Measurements from ENCODE around the gene CDR2. TPM values are rescaled to one million over a fixed set of nuclear protein-coding genes. Genes with fewer than 3 reads are reported as not detected.

CDR2 gene
- total RNA-seq, 1 experiment from 2014 or later: 35.7 TPM

DNA sequence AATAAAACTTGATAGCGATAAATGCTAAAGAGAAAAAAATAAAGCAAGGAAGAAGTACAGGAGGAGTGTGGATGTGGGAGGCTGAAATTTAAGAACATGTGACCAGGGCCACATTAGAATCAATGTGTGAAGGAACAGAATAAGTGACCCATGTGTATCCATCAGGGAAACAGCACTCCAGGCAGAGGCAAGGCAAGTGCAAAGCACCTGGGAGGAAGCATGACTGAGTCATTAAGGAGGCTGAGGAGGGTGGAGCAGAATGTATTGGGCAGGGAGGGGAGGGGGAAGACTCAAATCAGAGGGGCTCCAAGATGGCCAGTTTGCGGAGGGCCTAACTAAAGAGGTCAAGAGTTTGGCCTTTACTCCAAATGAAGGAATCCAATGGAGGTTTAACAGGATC is 8.0 kb downstream of the CDR2 start:
- no peak for ATAC-seq
- Histone ChIP-seq H3K4me1 (ENCODE audit: control insufficient read depth, insufficient read depth, low read length) (peaks cover 26% of the 10 kb centered on the region), H3K9me3 (ENCODE audit: control insufficient read depth, insufficient read depth, low read depth, low read length) (no peaks in the 10 kb centered on the region), H3K36me3 (ENCODE audit: control insufficient read depth, insufficient read depth, low read length) (peaks cover 9% of the 10 kb centered on the region; the same call in 1 of the 2 replicates), H3K27ac (ENCODE audit: low read length) (no peak overlapping the region), H3K4me3 (ENCODE audit: low read depth in 2 of 2, low read length in 2 of 2) (no peak overlapping the region), H3K27me3 (ENCODE audit: control insufficient read depth, insufficient read depth, low read length) (no peaks in the 10 kb centered on the region)
- DNase-seq (ENCODE audit: low read depth, low spot score): no peak
- ChIA-PET CTCF (no interaction called here), POLR2A (no interaction called here)
- BruUV-seq (replicated peaks): no TSS peak
- TF ChIP-seq, protein P1, sequence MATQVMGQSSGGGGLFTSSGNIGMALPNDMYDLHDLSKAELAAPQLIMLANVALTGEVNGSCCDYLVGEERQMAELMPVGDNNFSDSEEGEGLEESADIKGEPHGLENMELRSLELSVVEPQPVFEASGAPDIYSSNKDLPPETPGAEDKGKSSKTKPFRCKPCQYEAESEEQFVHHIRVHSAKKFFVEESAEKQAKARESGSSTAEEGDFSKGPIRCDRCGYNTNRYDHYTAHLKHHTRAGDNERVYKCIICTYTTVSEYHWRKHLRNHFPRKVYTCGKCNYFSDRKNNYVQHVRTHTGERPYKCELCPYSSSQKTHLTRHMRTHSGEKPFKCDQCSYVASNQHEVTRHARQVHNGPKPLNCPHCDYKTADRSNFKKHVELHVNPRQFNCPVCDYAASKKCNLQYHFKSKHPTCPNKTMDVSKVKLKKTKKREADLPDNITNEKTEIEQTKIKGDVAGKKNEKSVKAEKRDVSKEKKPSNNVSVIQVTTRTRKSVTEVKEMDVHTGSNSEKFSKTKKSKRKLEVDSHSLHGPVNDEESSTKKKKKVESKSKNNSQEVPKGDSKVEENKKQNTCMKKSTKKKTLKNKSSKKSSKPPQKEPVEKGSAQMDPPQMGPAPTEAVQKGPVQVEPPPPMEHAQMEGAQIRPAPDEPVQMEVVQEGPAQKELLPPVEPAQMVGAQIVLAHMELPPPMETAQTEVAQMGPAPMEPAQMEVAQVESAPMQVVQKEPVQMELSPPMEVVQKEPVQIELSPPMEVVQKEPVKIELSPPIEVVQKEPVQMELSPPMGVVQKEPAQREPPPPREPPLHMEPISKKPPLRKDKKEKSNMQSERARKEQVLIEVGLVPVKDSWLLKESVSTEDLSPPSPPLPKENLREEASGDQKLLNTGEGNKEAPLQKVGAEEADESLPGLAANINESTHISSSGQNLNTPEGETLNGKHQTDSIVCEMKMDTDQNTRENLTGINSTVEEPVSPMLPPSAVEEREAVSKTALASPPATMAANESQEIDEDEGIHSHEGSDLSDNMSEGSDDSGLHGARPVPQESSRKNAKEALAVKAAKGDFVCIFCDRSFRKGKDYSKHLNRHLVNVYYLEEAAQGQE (IDR thresholded peaks at IDR 0.05; ENCODE audit: insufficient read depth in 1 of 2, low read depth in 2 of 2, low read length in 1 of 2): no peak
- TF ChIP-seq TCF7L2 (IDR thresholded peaks at IDR 0.05; ENCODE audit: low read depth, low read length) (no peak), POLR2AphosphoS5 (IDR thresholded peaks at IDR 0.05; ENCODE audit: low read depth, low read length) (no peak), SIN3A (IDR thresholded peaks at IDR 0.05; ENCODE audit: borderline replicate concordance, insufficient read depth, low read depth, low read length) (no peak), CTCF (IDR thresholded peaks at IDR 0.05) (no peak)
- in situ Hi-C loops (cut with HindIII; ENCODE audit: low pct_unique_long_range_greater_than_20kb, low sequenced_read_pairs) (no loop called here), intact Hi-C loops (cut with micrococcal nuclease; ENCODE audit: unreplicated experiment) (no loop called here)

DNA sequence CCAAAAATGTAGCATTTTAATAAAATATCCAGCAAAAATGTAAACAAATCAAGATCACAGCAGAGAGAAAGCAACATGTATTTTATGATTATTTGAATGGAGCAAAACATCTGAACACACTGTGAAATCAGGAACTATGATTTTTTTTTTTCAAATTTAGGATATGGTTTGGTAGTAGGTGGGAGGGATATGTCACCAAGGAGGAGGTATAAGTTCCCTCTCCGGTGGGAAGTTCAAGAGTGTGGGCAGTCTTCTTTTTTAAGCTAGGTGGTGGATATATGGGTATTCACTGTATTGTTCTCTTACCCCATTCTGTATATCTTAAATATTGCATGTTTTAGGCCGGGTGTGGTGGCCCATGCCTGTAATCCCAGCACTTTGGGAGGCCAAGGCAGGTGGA is 10.2 kb downstream of the CDR2 start:
- CTCF ChIA-PET: no interaction called here

More for the DNA sequence above, 10.2 kb downstream of the CDR2 start:
- BruUV-seq (replicated peaks): no TSS peak
- in situ Hi-C loops (cut with HindIII; ENCODE audit: low pct_unique_long_range_greater_than_20kb, low sequenced_read_pairs): no loop called here
- Histone ChIP-seq H3K27me3 (ENCODE audit: control insufficient read depth, insufficient read depth, low read length) (no peaks in the 10 kb centered on the region), H3K9me3 (ENCODE audit: control insufficient read depth, insufficient read depth, low read depth, low read length) (no peaks in the 10 kb centered on the region), H3K4me3 (ENCODE audit: low read depth in 2 of 2, low read length in 2 of 2) (no peak overlapping the region), H3K36me3 (ENCODE audit: control insufficient read depth, insufficient read depth, low read length) (peaks cover 5% of the 10 kb centered on the region; the same call in 1 of the 2 replicates), H3K4me1 (ENCODE audit: control insufficient read depth, insufficient read depth, low read length) (peaks cover 13% of the 10 kb centered on the region), H3K27ac (ENCODE audit: low read length) (no peak overlapping the region)
- TF ChIP-seq TCF7L2 (IDR thresholded peaks at IDR 0.05; ENCODE audit: low read depth, low read length): no peak
- no peak for TF ChIP-seq CTCF (IDR thresholded peaks at IDR 0.05)
- no peak for TF ChIP-seq POLR2AphosphoS5 (IDR thresholded peaks at IDR 0.05; ENCODE audit: low read depth, low read length)
- TF ChIP-seq, protein P1 (IDR thresholded peaks at IDR 0.05; ENCODE audit: insufficient read depth in 1 of 2, low read depth in 2 of 2, low read length in 1 of 2): no peak
- no peak for TF ChIP-seq SIN3A (IDR thresholded peaks at IDR 0.05; ENCODE audit: borderline replicate concordance, insufficient read depth, low read depth, low read length)
- ATAC-seq (no peak), DNase-seq (ENCODE audit: low read depth, low spot score) (no peak)
- POLR2A ChIA-PET: no interaction called here
- intact Hi-C loops (cut with micrococcal nuclease; ENCODE audit: unreplicated experiment): no loop called here

Data from Panc1 (cell line).